Fibroblast of the aortic adventitia (primary cell): Measurements from ENCODE around the gene WRNIP1. TPM values are rescaled to one million over a fixed set of nuclear protein-coding genes. Genes with fewer than 3 reads are reported as not detected.
"Not testable (repeated sequence)": the region's sequence is repeated elsewhere in the genome, so short reads cannot be mapped to it uniquely, and the experiment has no call there.

Experiments
- DNase-seq: peaks from one replicate; pipeline ENCODE4 v3.0.0-alpha.2; 2010; ENCODE audit warnings: low read depth
- H3K4me3 ChIP-seq: 2 replicates; pipeline ENCODE4 v1.5.1; 2011; ENCODE audit warnings: low read depth, mild to moderate bottlenecking, control low read depth, low read length, moderate library complexity
- total RNA-seq: library from RNA; depleted of rRNA; stranded (reverse); fragments of >200 nt; gene quantifications from 2 replicates; pipeline ENCODE4 v1.2.3, GENCODE V29; 2012; ENCODE audit warnings: low replicate concordance
- TF ChIP-seq, protein P1 (sequence below): IDR thresholded peaks from 2 replicates; pipeline ENCODE4 v1.5.1; 2011; ENCODE audit warnings: mild to moderate bottlenecking, low read length, control low read depth, inconsistent platforms; ENCODE audit not compliant: insufficient read depth

Gene WRNIP1
- total RNA-seq, 1 donor = 25.8 TPM

DNA sequence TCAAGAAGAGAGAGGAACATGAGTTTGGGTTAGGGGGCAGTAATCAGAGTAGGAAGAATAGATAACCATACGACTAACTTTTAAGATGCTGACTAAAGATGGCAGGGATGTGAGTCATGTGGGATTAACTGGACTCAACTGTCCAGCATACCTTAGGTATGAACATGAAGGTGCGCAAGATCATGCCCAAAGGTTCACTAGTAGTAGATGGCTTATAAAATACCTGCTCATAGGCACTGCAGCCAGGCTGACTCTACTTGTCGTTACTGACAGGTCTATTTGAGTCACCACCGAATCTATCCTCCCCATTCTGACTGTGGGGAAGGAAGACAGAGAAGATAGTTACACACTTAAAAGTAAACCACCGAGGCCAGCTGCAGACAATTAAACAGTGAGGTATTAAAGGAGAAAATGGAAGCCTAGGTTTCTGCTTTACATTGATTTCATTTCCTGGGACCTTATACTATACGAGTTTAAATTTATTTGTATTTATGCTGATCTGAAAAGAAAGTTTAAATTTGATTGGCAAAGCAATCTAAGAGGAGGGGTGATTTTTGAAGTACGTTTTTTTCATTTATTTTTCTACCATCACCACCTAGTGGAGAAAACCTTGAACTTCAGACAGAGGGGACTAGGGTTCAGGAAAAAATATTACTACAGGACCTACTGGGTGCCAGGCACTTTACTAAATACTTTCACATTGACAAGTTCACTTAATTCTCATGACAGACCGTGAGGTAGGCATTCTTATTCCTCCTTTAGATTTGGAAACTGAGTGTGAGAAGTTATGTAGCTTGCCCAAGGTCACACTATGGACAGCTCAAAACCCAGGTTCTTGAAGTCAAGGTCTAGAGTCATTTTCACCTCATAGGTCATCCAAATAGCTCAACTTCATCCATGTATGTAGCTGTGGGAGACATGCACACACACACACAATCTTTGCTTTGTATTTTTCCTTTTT lies 4.0 kb upstream of the WRNIP1 start:
- TF ChIP-seq, protein P1, sequence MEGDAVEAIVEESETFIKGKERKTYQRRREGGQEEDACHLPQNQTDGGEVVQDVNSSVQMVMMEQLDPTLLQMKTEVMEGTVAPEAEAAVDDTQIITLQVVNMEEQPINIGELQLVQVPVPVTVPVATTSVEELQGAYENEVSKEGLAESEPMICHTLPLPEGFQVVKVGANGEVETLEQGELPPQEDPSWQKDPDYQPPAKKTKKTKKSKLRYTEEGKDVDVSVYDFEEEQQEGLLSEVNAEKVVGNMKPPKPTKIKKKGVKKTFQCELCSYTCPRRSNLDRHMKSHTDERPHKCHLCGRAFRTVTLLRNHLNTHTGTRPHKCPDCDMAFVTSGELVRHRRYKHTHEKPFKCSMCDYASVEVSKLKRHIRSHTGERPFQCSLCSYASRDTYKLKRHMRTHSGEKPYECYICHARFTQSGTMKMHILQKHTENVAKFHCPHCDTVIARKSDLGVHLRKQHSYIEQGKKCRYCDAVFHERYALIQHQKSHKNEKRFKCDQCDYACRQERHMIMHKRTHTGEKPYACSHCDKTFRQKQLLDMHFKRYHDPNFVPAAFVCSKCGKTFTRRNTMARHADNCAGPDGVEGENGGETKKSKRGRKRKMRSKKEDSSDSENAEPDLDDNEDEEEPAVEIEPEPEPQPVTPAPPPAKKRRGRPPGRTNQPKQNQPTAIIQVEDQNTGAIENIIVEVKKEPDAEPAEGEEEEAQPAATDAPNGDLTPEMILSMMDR = peak; percentile 30
- no peak for DNase-seq
- no peak overlapping the region for H3K4me3 ChIP-seq

DNA sequence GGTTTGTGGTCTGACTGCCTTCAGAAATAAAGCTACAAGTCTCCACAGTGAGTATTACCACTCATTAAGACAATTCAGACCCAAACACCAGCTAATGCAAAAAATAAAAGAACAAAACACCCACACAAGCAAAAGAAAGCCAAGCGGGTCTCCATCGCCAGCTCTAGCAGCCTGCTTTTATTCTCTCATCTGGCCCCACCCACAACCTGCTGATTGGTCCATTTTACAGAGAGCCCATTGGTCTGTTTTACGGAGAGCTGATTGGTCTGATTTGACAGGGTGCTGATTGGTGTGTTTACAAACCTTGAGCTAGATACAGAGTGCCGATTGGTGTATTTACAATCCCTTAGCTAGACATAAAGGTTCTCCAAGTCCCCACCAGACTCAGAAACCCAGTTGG lies 2.3 kb upstream of the WRNIP1 start:
- not testable (repeated sequence) for H3K4me3 ChIP-seq, DNase-seq

GRCh38 chr6:2763345-2763841 lies 1.8 kb upstream of the WRNIP1 start:
- TF ChIP-seq, protein P1 = no peak
- DNase-seq = no peak
- no peak overlapping the region for H3K4me3 ChIP-seq

GRCh38 chr6:2763876-2764540 lies 1.2 kb upstream of the WRNIP1 start:
- TF ChIP-seq, protein P1 = no peak
- peak overlapping the region; percentile 73 for H3K4me3 ChIP-seq
- no peak for DNase-seq

GRCh38 chr6:2764610-2765165 lies 505 bp upstream of the WRNIP1 start:
- peak; percentile 69 for DNase-seq
- TF ChIP-seq, protein P1 = no peak
- H3K4me3 ChIP-seq = peak overlapping the region; percentile 73

- peak overlapping the region; percentile 95 for H3K4me3 ChIP-seq
- DNase-seq = peak; percentile 21
- TF ChIP-seq, protein P1 = no peak
Observed at GRCh38 chr6:2765896-2766766, 938 bp downstream of the WRNIP1 start.
